B cell (primary cell): ENCODE results near the gene CACNG8. TPM values are rescaled to one million over a fixed set of nuclear protein-coding genes. Genes with fewer than 3 reads are reported as not detected.

Source experiments
- ATAC-seq: fragments of 200-7000 bp; cut with Tn5 transposase; one replicate; pipeline ENCODE4 v1.10.0; 2021; ENCODE audit warnings: low read depth, mild to moderate bottlenecking, moderate number of reproducible peaks, moderate library complexity
- CTCF ChIA-PET: fragments of 350-600 bp; sonication (Branson Sonifier 250); formaldehyde crosslinking; loops from one replicate; lab custom pipeline; 2021; ENCODE audit warnings: antibody characterized with exemption, inconsistent platforms; lab: Charles Lee
- POLR2A ChIA-PET: fragments of 350-600 bp; sonication (Branson Sonifier 250); formaldehyde crosslinking; loops from one replicate; lab custom pipeline; 2021; ENCODE audit warnings: antibody characterized with exemption; lab: Charles Lee
- DNase-seq: peaks from one replicate; pipeline ENCODE4 v3.0.0; 2013
- H2AFZ ChIP-seq: 2 replicates; pipeline ENCODE4 v1.6.1; 2012; ENCODE audit warnings: mild to moderate bottlenecking, low read depth, low read length; ENCODE audit not compliant: insufficient read depth, poor library complexity, severe bottlenecking
- H3K27ac ChIP-seq, 2 donors: 1 replicate in 1 of 2; 2 replicates in 1 of 2; pipeline ENCODE4 v1.5.1; 2012 to 2013; ENCODE audit warnings: low read length in 2 of 2, mild to moderate bottlenecking in 2 of 2, moderate library complexity in 1 of 2
- H3K27me3 ChIP-seq, 4 experiments: fragments of 200-600 bp in 1 of 4; sonication (generic) in 1 of 4; replicated peaks in 1 of 4; 1 replicate in 2 of 4; 2 replicates in 2 of 4; pipeline versions ENCODE4 v1.6.1 to v1.7.0; 2013 to 2016; ENCODE audit warnings: low read length in 3 of 4, mild to moderate bottlenecking in 2 of 4, mixed read lengths in 1 of 4, moderate library complexity in 1 of 4; ENCODE audit not compliant: insufficient read depth in 4 of 4, control insufficient read depth in 3 of 4; ENCODE audit errors: control extremely low read depth in 1 of 4
- H3K36me3 ChIP-seq, 2 experiments: replicated peaks in 1 of 2; 1 replicate in 1 of 2; 2 replicates in 1 of 2; pipeline versions ENCODE4 v1.6.1 to v1.7.1; 2013; ENCODE audit warnings: low read length in 1 of 2; ENCODE audit not compliant: insufficient read depth in 2 of 2, control insufficient read depth in 1 of 2; ENCODE audit errors: control extremely low read depth in 1 of 2, extremely low read depth in 1 of 2
- H3K4me1 ChIP-seq, 2 donors: fragments of 200-600 bp in 1 of 2; sonication (generic) in 1 of 2; 1 replicate in 1 of 2; 2 replicates in 1 of 2; pipeline versions ENCODE4 v1.5.1 to v1.6.1; 2013 to 2017; ENCODE audit warnings: low read length in 2 of 2; ENCODE audit not compliant: control insufficient read depth in 2 of 2, insufficient read depth in 2 of 2
- H3K4me2 ChIP-seq: replicated peaks from 2 replicates; pipeline ENCODE3; 2012; ENCODE audit warnings: mild to moderate bottlenecking, low read depth, low read length; ENCODE audit not compliant: poor library complexity, severe bottlenecking
- H3K4me3 ChIP-seq, 5 experiments: fragments of 200-600 bp in 1 of 5; sonication (generic) in 1 of 5; 1 replicate in 3 of 5; 2 replicates in 2 of 5; pipeline versions ENCODE4 v1.5.1 to v1.7.0; 2011 to 2016; ENCODE audit warnings: low read length in 4 of 5, mild to moderate bottlenecking in 4 of 5, low read depth in 2 of 5, control low read depth in 1 of 5, moderate library complexity in 1 of 5; ENCODE audit not compliant: insufficient read depth in 1 of 5; ENCODE audit errors: control extremely low read depth in 1 of 5, extremely low read depth in 1 of 5
- H3K79me2 ChIP-seq: fragments of 200-600 bp; sonication (generic); one replicate; pipeline ENCODE4 v1.6.0; 2016; ENCODE audit warnings: low read length; ENCODE audit not compliant: control insufficient read depth, insufficient read depth
- H3K9ac ChIP-seq: fragments of 200-600 bp; sonication (generic); 2 replicates; pipeline ENCODE4 v1.6.1; 2017; ENCODE audit warnings: mild to moderate bottlenecking, low read length, moderate library complexity
- H3K9me3 ChIP-seq, 3 donors: one replicate each; pipeline versions ENCODE4 v1.6.1 to v1.7.1; 2013; ENCODE audit warnings: low read length in 2 of 3; ENCODE audit not compliant: control insufficient read depth in 2 of 3, insufficient read depth in 1 of 3; ENCODE audit errors: control extremely low read depth in 1 of 3
- H4K20me1 ChIP-seq: 2 replicates; pipeline ENCODE4 v1.6.0; 2012; ENCODE audit warnings: mild to moderate bottlenecking, low read length; ENCODE audit not compliant: insufficient read depth, control insufficient read depth, poor library complexity, severe bottlenecking
- H3K27ac Mint-ChIP-seq: one replicate; pipeline ENCODE4 v1.8.0; 2021; ENCODE audit warnings: mixed read lengths
- H3K27me3 Mint-ChIP-seq: one replicate; pipeline ENCODE4 v1.8.0; 2021; ENCODE audit warnings: mixed read lengths
- H3K4me1 Mint-ChIP-seq: one replicate; pipeline ENCODE4 v1.8.0; 2021; ENCODE audit warnings: mixed read lengths
- H3K4me3 Mint-ChIP-seq: one replicate; pipeline ENCODE4 v1.8.0; 2021; ENCODE audit warnings: mixed read lengths
- H3K9me3 Mint-ChIP-seq: one replicate; pipeline ENCODE4 v1.8.0; 2022; ENCODE audit warnings: mixed read lengths; ENCODE audit not compliant: insufficient read depth
- EZH2 ChIP-seq: IDR thresholded peaks from 2 replicates; pipeline ENCODE4 v1.6.1; 2012; ENCODE audit warnings: borderline replicate concordance, low read depth, mild to moderate bottlenecking, moderate library complexity, low read length; ENCODE audit not compliant: insufficient read depth, poor library complexity, severe bottlenecking
- WGBS: methylation state at CpG from one replicate; pipeline ENCODE4 v1.1.5; 2013; ENCODE audit warnings: missing lambda C conversion rate; ENCODE audit not compliant: insufficient coverage; 5-methylcytosine and 5-hydroxymethylcytosine counted together
- intact Hi-C: fragments of 100-400 bp; cut with micrococcal nuclease; formaldehyde crosslinking; loops from one replicate; pipeline ENCODE4 v1.10.0; 2022
- polyA plus RNA-seq: library from polyadenylated mRNA; depleted of rRNA; stranded (reverse); fragments of >200 nt; gene quantifications from 2 replicates; pipeline ENCODE4 v1.2.3, GENCODE V29; 2012
- total RNA-seq, 2 donors: library from RNA; stranded (reverse); fragments of 120-200 nt in 1 of 2; gene quantifications; 1 replicate in 1 of 2; 2 replicates in 1 of 2; pipeline versions ENCODE4 v1.2.3 to v1.2.4, GENCODE V29; 2013 to 2022
- TF ChIP-seq, protein P1 (sequence below): fragments of 200-600 bp; IDR thresholded peaks from one replicate; pipeline ENCODE4 v1.8.0; 2022; ENCODE audit warnings: antibody characterized with exemption, mild to moderate bottlenecking

CACNG8 gene
- total and polyA plus RNA-seq, 2 donors (not counting 1 experiment from before 2014, with no cell fraction given) = not detected

GRCh38 chr19:53985863-53986262 is 23.1 kb downstream of the CACNG8 start:
- intact Hi-C loops = no loop called here

GRCh38 chr19:53988981-53989380 is 26.2 kb downstream of the CACNG8 start:
- H3K36me3 ChIP-seq = no peaks in the 10 kb centered on the region
- no peak overlapping the region for H3K27ac ChIP-seq
- H3K27ac Mint-ChIP-seq = no peak overlapping the region
- H3K79me2 ChIP-seq = no peaks in the 10 kb centered on the region
- WGBS = 95% methylated on average over 6 of the region's 6 CpGs
- ChIA-PET POLR2A (no interaction called here), CTCF (no interaction called here)
- no peak for ATAC-seq
- no peak for DNase-seq
- no peak overlapping the region for H3K4me3 ChIP-seq
- H3K4me1 Mint-ChIP-seq = peaks cover 3% of the 10 kb centered on the region
- no peaks in the 10 kb centered on the region for H3K9me3 Mint-ChIP-seq
- peaks cover 20% of the 10 kb centered on the region for H3K27me3 Mint-ChIP-seq
- no peak overlapping the region for H3K4me3 Mint-ChIP-seq
- no peaks in the 10 kb centered on the region for H4K20me1 ChIP-seq
- TF ChIP-seq EZH2 = no peak
- TF ChIP-seq, protein P1, sequence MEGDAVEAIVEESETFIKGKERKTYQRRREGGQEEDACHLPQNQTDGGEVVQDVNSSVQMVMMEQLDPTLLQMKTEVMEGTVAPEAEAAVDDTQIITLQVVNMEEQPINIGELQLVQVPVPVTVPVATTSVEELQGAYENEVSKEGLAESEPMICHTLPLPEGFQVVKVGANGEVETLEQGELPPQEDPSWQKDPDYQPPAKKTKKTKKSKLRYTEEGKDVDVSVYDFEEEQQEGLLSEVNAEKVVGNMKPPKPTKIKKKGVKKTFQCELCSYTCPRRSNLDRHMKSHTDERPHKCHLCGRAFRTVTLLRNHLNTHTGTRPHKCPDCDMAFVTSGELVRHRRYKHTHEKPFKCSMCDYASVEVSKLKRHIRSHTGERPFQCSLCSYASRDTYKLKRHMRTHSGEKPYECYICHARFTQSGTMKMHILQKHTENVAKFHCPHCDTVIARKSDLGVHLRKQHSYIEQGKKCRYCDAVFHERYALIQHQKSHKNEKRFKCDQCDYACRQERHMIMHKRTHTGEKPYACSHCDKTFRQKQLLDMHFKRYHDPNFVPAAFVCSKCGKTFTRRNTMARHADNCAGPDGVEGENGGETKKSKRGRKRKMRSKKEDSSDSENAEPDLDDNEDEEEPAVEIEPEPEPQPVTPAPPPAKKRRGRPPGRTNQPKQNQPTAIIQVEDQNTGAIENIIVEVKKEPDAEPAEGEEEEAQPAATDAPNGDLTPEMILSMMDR = no peak
- no peak overlapping the region for H3K4me2 ChIP-seq
- peaks cover 4% of the 10 kb centered on the region in 2 donors for H3K4me1 ChIP-seq
- peaks cover 0 to 26% (median 7%) of the 10 kb centered on the region in 4 experiments for H3K27me3 ChIP-seq
- no peak overlapping the region for H3K9ac ChIP-seq
- H3K9me3 ChIP-seq = peaks cover 0 to 36% (median 0%) of the 10 kb centered on the region in 3 donors
- H2AFZ ChIP-seq = no peak overlapping the region
- intact Hi-C loops = no loop called here

More at GRCh38 chr19:53985863-53986262, 23.1 kb downstream of the CACNG8 start:
- H3K27me3 Mint-ChIP-seq = peaks cover 11% of the 10 kb centered on the region
- peaks cover 0 to 23% (median 15%) of the 10 kb centered on the region in 4 experiments for H3K27me3 ChIP-seq
- no peak overlapping the region for H2AFZ ChIP-seq
- 50% methylated on average over 1 of the region's 6 CpGs for WGBS
- H3K27ac Mint-ChIP-seq = no peak overlapping the region
- TF ChIP-seq EZH2 = no peak
- TF ChIP-seq, protein P1 = no peak
- ChIA-PET CTCF (no interaction called here), POLR2A (no interaction called here)
- no peak overlapping the region for H3K9ac ChIP-seq
- no peaks in the 10 kb centered on the region for H3K79me2 ChIP-seq
- no peak overlapping the region for H3K27ac ChIP-seq
- H3K9me3 Mint-ChIP-seq = peaks cover 3% of the 10 kb centered on the region
- no peak overlapping the region for H3K4me2 ChIP-seq
- peaks cover 0 to 5% of the 10 kb centered on the region in 2 donors for H3K4me1 ChIP-seq
- H3K9me3 ChIP-seq = peaks cover 0 to 44% (median 1%) of the 10 kb centered on the region in 3 donors
- peaks cover 2% of the 10 kb centered on the region for H3K4me1 Mint-ChIP-seq
- no peak overlapping the region for H3K4me3 Mint-ChIP-seq
- H4K20me1 ChIP-seq = no peaks in the 10 kb centered on the region
- H3K36me3 ChIP-seq = no peaks in the 10 kb centered on the region
- ATAC-seq = no peak
- no peak overlapping the region for H3K4me3 ChIP-seq
- DNase-seq = no peak
